WTC11 (cell line): Measurements from ENCODE around the gene AFAP1L2. TPM values are rescaled to one million over a fixed set of nuclear protein-coding genes. Genes with fewer than 3 reads are reported as not detected.

Experiments used
- ATAC-seq: fragments of 200-7000 bp; cut with Tn5 transposase; 2 replicates; pipeline ENCODE4 v1.10.0; 2021; ENCODE audit warnings: mild to moderate bottlenecking, moderate library complexity
- CTCF ChIA-PET: fragments of 300-600 bp; sonication (Branson Sonifier 250); formaldehyde crosslinking; loops from one replicate; lab custom pipeline; 2021; ENCODE audit warnings: antibody characterized with exemption; lab: Charles Lee
- POLR2A ChIA-PET: fragments of 350-600 bp; sonication (Branson Sonifier 250); formaldehyde crosslinking; loops from one replicate; lab custom pipeline; 2021; ENCODE audit warnings: antibody characterized with exemption; lab: Charles Lee
- DNase-seq: peaks from one replicate; pipeline ENCODE4 v3.0.0; 2021; ENCODE audit warnings: low spot score
- H3K27ac Mint-ChIP-seq: 2 replicates; pipeline ENCODE4 v1.8.0; 2021; ENCODE audit warnings: mixed read lengths
- H3K27me3 Mint-ChIP-seq: 2 replicates; pipeline ENCODE4 v1.8.0; 2021; ENCODE audit warnings: low read depth, mild to moderate bottlenecking, moderate library complexity, mixed read lengths
- H3K36me3 Mint-ChIP-seq: 2 replicates; pipeline ENCODE4 v1.8.0; 2021; ENCODE audit warnings: mixed read lengths
- H3K4me1 Mint-ChIP-seq: 2 replicates; pipeline ENCODE4 v1.8.0; 2022; ENCODE audit warnings: mixed read lengths
- H3K4me3 Mint-ChIP-seq: 2 replicates; pipeline ENCODE4 v1.8.0; 2021; ENCODE audit warnings: mild to moderate bottlenecking, moderate library complexity, mixed read lengths
- H3K9me3 Mint-ChIP-seq: 2 replicates; pipeline ENCODE4 v1.8.0; 2021; ENCODE audit warnings: mixed read lengths
- ATF1 ChIP-seq: sonication (generic); formaldehyde crosslinking; IDR thresholded peaks from 2 replicates; pipeline ENCODE4 v1.8.1; 2023; ENCODE audit warnings: mild to moderate bottlenecking, moderate library complexity, missing genetic modification reagents
- ELF4 ChIP-seq: sonication (generic); formaldehyde crosslinking; IDR thresholded peaks from 2 replicates; pipeline ENCODE4 v1.8.1; 2022; ENCODE audit warnings: low read depth, mild to moderate bottlenecking, moderate library complexity, missing genetic modification reagents
- EMX1 ChIP-seq: fragments of 250-450 bp; sonication (Bioruptor Pico); IDR thresholded peaks from 2 replicates; pipeline ENCODE4 v1.8.0; 2021; ENCODE audit warnings: mild to moderate bottlenecking
- FOXJ3 ChIP-seq: sonication (generic); formaldehyde crosslinking; IDR thresholded peaks from 2 replicates; pipeline ENCODE4 v1.9.0; 2021; ENCODE audit warnings: missing genetic modification reagents, mild to moderate bottlenecking, borderline replicate concordance
- GTF2I ChIP-seq: fragments of 250-450 bp; sonication (Bioruptor Pico); conservative IDR thresholded peaks from 2 replicates; pipeline ENCODE4 v1.4.0; 2021; ENCODE audit warnings: mild to moderate bottlenecking
- IRF2 ChIP-seq: sonication (generic); formaldehyde crosslinking; IDR thresholded peaks from 2 replicates; pipeline ENCODE4 v1.8.0; 2022; ENCODE audit warnings: low read depth, missing genetic modification reagents, borderline replicate concordance
- MXD4 ChIP-seq: fragments of 250-450 bp; sonication (Bioruptor Pico); IDR thresholded peaks from 2 replicates; pipeline ENCODE4 v1.8.0; 2021; ENCODE audit warnings: mild to moderate bottlenecking, moderate library complexity, borderline replicate concordance
- SMAD4 ChIP-seq: sonication (generic); formaldehyde crosslinking; IDR thresholded peaks from 2 replicates; pipeline ENCODE4 v1.8.0; 2022; ENCODE audit warnings: mild to moderate bottlenecking, missing genetic modification reagents
- TCF7 ChIP-seq: sonication (generic); formaldehyde crosslinking; IDR thresholded peaks from 2 replicates; pipeline ENCODE4 v1.8.0; 2022; ENCODE audit warnings: mild to moderate bottlenecking, low read depth, missing genetic modification reagents, moderate library complexity
- ZNF219 ChIP-seq: sonication (generic); formaldehyde crosslinking; IDR thresholded peaks from 2 replicates; pipeline ENCODE4 v1.8.0; 2023; ENCODE audit warnings: missing genetic modification reagents, mild to moderate bottlenecking, borderline replicate concordance
- ZNF396 ChIP-seq: fragments of 250-450 bp; sonication (Bioruptor Pico); IDR thresholded peaks from 2 replicates; pipeline ENCODE4 v1.8.0; 2021; ENCODE audit warnings: mild to moderate bottlenecking, moderate library complexity, borderline replicate concordance
- total RNA-seq: library from RNA; stranded (reverse); gene quantifications from 3 replicates; pipeline ENCODE4 v1.2.3, GENCODE V29; 2021
- TF ChIP-seq, protein P1 (sequence below): sonication (generic); formaldehyde crosslinking; IDR thresholded peaks from 2 replicates; pipeline ENCODE4 v1.8.0; 2022; ENCODE audit warnings: mild to moderate bottlenecking, missing genetic modification reagents
- TF ChIP-seq, protein P2 (sequence below): fragments of 250-450 bp; sonication (Bioruptor Pico); IDR thresholded peaks from 2 replicates; pipeline ENCODE4 v1.9.0; 2021; ENCODE audit warnings: moderate library complexity, mild to moderate bottlenecking, inconsistent platforms, borderline replicate concordance
- TF ChIP-seq, protein P3 (sequence below): sonication (generic); formaldehyde crosslinking; IDR thresholded peaks from 2 replicates; pipeline ENCODE4 v1.8.0; 2022; ENCODE audit warnings: mild to moderate bottlenecking, missing genetic modification reagents
- TF ChIP-seq, protein P4 (sequence below): fragments of 250-450 bp; sonication (Bioruptor Pico); IDR thresholded peaks from 2 replicates; pipeline ENCODE4 v1.9.0; 2021; ENCODE audit warnings: mild to moderate bottlenecking
- TF ChIP-seq, protein P5 (sequence below): sonication (generic); formaldehyde crosslinking; IDR thresholded peaks from 2 replicates; pipeline ENCODE4 v1.8.0; 2023; ENCODE audit warnings: mild to moderate bottlenecking, missing genetic modification reagents

AFAP1L2 gene
- total RNA-seq, 1 experiment from 2014 or later = 5.0 TPM

DNA sequence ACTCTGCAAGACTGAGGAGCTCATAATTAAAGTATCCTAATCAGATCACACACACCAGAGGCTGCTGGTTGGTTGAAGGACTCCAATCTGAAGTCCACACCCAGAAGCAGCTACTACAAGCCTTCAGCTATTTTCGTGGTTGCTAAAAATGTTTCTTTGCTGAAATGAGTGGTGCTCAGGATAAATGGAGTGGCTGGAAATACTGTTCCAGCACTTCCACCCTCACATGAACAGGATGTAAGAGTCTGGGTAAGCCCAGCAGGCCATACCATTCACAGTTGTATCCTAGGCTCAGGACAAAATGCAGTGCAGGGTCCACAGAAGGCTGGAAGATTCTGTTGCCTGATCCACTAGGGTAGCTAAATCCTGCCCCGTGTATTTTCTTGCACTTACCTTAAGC is 34.1 kb downstream of the AFAP1L2 start (continued):
- TF ChIP-seq, protein P1, sequence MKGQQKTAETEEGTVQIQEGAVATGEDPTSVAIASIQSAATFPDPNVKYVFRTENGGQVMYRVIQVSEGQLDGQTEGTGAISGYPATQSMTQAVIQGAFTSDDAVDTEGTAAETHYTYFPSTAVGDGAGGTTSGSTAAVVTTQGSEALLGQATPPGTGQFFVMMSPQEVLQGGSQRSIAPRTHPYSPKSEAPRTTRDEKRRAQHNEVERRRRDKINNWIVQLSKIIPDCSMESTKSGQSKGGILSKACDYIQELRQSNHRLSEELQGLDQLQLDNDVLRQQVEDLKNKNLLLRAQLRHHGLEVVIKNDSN (CRISPR knock-in tag) = no peak
- no peak for TF ChIP-seq FOXJ3 (CRISPR knock-in tag)

DNA sequence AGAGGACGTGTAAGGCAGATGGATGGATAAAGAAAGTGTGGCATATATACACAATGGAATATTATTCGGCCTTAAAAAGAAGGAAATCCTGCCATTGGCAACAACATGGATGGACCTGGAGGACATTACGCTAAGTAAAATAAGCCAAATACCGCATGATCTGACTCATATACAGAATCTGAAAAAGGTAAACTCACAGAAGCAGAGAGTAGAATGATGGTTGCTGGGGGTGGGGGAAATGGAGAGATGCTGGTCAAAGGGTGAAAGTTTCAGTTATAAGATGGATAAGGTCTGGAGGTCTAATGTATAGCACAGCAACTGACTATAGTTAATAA is 36.3 kb downstream of the AFAP1L2 start:
- Mint-ChIP-seq H3K27ac (no peak overlapping the region), H3K4me1 (0 out of 2 replicates have a peak, but pooled peaks cover under 1% of the 10 kb centered on the region), H3K27me3 (no peaks in the 10 kb centered on the region), H3K9me3 (no peaks in the 10 kb centered on the region; the same call in 1 of the 2 replicates), H3K4me3 (no peak overlapping the region), H3K36me3 (no peaks in the 10 kb centered on the region)
- POLR2A ChIA-PET = no interaction called here
- ATAC-seq (no peak), DNase-seq (no peak)
- no peak for TF ChIP-seq IRF2
- no peak for TF ChIP-seq ELF4 (CRISPR knock-in tag)
- no peak for TF ChIP-seq ZNF396 (CRISPR knock-in tag)
- no peak for TF ChIP-seq ATF1
- CTCF ChIA-PET = no interaction called here

DNA sequence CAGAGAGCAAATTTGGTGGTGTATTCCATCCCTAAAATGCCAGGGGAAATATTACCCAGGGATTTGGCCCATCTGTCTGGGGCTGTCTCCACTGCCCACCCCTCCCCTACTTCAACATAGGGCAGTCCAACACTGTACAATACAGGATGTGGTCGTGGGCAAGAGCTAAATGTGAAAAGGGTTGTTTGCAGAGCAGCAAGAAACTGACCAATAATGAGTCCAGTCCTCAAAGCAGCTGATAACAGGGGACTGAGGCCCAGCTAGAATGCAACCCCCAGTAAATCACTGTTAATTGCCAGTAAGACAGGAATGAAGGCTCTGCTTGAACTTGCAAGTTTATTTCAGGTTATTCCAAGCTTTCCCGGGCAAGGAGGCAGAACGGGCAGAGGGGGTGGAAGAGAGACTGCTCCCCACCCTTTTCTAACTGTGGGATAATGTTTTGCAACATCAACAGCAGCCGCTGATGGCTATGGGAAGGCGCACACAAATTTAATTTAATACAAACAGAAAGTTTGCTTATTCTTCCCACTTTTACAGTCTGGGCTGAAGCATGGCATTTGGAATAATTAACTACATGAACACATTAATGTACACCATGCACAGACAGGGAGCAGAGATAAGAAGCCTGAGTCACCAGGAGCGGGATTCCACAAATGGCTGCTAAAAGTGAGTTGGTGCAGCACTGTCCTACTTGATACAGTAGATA is 36.8 kb downstream of the AFAP1L2 start:
- Mint-ChIP-seq H3K4me1 (no peaks in the 10 kb centered on the region), H3K4me3 (no peak overlapping the region), H3K36me3 (no peaks in the 10 kb centered on the region), H3K27ac (no peak overlapping the region), H3K27me3 (no peaks in the 10 kb centered on the region), H3K9me3 (no peaks in the 10 kb centered on the region; the same call in 1 of the 2 replicates)
- ChIA-PET POLR2A (no interaction called here), CTCF (interaction anchor here (1.0 to 1.5 kb wide), 2 partner anchors 20 to 63 kb away, joined by 3 to 5 read pairs; no protein-coding TSS in a partner anchor)
- DNase-seq (no peak), ATAC-seq (no peak)
- no peak for TF ChIP-seq EMX1 (CRISPR knock-in tag)
- TF ChIP-seq, protein P2, sequence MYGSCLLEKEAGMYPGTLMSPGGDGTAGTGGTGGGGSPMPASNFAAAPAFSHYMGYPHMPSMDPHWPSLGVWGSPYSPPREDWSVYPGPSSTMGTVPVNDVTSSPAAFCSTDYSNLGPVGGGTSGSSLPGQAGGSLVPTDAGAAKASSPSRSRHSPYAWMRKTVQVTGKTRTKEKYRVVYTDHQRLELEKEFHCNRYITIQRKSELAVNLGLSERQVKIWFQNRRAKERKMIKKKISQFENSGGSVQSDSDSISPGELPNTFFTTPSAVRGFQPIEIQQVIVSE (CRISPR knock-in tag) = no peak

DNA sequence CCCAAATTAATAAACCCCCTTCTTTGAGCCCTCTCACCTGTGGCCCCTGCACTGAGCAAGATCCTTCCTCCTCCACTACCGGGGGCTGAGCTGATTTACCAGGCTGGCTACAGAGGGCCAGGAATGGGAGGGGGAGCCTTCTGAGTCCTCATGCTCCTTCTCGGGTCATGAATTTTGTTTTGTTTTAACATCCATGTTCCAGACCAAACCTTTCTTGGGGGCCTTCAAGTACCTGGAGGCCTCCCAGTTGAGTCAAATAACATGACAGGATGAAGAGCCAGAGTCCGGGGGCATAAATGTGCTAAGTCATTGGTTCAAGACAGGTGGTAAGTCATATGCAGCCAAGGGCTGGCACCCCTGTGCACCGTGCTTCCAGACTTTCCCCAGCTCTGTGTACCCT is 39.6 kb downstream of the AFAP1L2 start:
- Mint-ChIP-seq H3K36me3 (no peaks in the 10 kb centered on the region), H3K4me1 (peaks cover 10% of the 10 kb centered on the region), H3K9me3 (peaks cover 3% of the 10 kb centered on the region; the same call in 1 of the 2 replicates), H3K27me3 (no peaks in the 10 kb centered on the region), H3K4me3 (no peak overlapping the region), H3K27ac (no peak overlapping the region)
- CTCF ChIA-PET = interaction anchor here (0.9 kb wide), 1 partner anchor 61 kb away, joined by 5 read pairs; no protein-coding TSS in a partner anchor
- POLR2A ChIA-PET = no interaction called here
- DNase-seq (no peak), ATAC-seq (no peak)
- TF ChIP-seq, protein P3, sequence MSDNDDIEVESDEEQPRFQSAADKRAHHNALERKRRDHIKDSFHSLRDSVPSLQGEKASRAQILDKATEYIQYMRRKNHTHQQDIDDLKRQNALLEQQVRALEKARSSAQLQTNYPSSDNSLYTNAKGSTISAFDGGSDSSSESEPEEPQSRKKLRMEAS (CRISPR knock-in tag) = no peak

DNA sequence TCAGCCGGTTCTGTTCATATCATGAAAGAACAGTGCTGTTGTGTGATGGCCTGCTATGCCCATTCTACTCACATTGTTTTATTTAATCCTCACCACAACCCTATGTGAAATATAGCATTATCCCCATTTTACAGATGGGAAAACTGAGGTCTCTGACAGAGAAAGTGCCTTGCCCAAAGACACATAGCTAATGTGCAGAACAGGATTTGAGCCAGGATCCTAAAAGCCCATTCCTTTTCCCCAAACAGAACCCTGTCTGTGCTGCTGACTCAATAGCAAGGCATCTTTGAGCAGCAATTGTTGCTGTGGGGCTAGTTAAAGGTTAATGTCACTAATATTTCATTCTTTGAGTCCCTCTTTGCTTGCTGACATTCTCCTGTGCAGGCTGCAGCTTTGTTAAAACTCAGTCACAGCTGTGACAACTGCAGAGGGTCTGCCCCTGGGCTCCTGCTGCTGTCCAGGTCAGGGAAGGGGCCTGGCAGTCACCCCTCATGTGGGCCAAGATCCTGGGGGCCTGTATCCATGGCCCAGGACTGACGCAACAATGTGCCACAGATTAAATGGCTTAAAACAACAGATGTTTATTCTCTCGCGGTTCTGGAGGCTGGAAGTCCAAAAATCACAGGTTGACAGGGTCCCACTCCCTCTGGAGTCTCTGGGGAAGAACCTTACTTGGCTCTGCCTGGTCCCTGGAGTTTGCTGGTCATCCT is 40.4 kb downstream of the AFAP1L2 start:
- TF ChIP-seq, protein P4, sequence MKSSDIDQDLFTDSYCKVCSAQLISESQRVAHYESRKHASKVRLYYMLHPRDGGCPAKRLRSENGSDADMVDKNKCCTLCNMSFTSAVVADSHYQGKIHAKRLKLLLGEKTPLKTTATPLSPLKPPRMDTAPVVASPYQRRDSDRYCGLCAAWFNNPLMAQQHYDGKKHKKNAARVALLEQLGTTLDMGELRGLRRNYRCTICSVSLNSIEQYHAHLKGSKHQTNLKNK = no peak
- TF ChIP-seq MXD4 (CRISPR knock-in tag) = no peak
- TF ChIP-seq ZNF219 (CRISPR knock-in tag) = no peak
- TF ChIP-seq, protein P5, sequence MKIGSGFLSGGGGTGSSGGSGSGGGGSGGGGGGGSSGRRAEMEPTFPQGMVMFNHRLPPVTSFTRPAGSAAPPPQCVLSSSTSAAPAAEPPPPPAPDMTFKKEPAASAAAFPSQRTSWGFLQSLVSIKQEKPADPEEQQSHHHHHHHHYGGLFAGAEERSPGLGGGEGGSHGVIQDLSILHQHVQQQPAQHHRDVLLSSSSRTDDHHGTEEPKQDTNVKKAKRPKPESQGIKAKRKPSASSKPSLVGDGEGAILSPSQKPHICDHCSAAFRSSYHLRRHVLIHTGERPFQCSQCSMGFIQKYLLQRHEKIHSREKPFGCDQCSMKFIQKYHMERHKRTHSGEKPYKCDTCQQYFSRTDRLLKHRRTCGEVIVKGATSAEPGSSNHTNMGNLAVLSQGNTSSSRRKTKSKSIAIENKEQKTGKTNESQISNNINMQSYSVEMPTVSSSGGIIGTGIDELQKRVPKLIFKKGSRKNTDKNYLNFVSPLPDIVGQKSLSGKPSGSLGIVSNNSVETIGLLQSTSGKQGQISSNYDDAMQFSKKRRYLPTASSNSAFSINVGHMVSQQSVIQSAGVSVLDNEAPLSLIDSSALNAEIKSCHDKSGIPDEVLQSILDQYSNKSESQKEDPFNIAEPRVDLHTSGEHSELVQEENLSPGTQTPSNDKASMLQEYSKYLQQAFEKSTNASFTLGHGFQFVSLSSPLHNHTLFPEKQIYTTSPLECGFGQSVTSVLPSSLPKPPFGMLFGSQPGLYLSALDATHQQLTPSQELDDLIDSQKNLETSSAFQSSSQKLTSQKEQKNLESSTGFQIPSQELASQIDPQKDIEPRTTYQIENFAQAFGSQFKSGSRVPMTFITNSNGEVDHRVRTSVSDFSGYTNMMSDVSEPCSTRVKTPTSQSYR (CRISPR knock-in tag) = no peak
- TF ChIP-seq TCF7 (CRISPR knock-in tag) = no peak
- no peak for TF ChIP-seq GTF2I (CRISPR knock-in tag)
- no peak for TF ChIP-seq SMAD4 (CRISPR knock-in tag)
- DNase-seq (no peak), ATAC-seq (no peak)
- H3K36me3 Mint-ChIP-seq = no peaks in the 10 kb centered on the region
- peaks cover 3% of the 10 kb centered on the region; the same call in 1 of the 2 replicates for H3K9me3 Mint-ChIP-seq
- ChIA-PET CTCF (interaction anchor here (0.9 to 1.9 kb wide), 2 partner anchors 60 kb away, joined by 5 to 6 read pairs; no protein-coding TSS in a partner anchor), POLR2A (no interaction called here)
- H3K27me3 Mint-ChIP-seq = no peaks in the 10 kb centered on the region
- peaks cover 18% of the 10 kb centered on the region for H3K4me1 Mint-ChIP-seq
- no peak overlapping the region for H3K4me3 Mint-ChIP-seq
- H3K27ac Mint-ChIP-seq = no peak overlapping the region
